HepG2 (cell line): ENCODE measurements around the gene PKLR. TPM values are rescaled to one million over a fixed set of nuclear protein-coding genes. Genes with fewer than 3 reads are reported as not detected.

Experiments used
- BCL6 ChIP-seq: IDR thresholded peaks from 2 replicates; pipeline ENCODE4 v1.6.1; 2016; ENCODE audit warnings: missing genetic modification reagents, missing compliant biosample characterization
- BHLHE40 ChIP-seq: IDR thresholded peaks from 2 replicates; pipeline ENCODE4 v1.6.1; 2011; ENCODE audit warnings: low read length, improper control_type of control experiment
- ELF1 ChIP-seq: sonication (generic); formaldehyde crosslinking; IDR thresholded peaks from 2 replicates; pipeline ENCODE4 v1.4.0; 2020; ENCODE audit warnings: missing genetic modification reagents
- FOXK2 ChIP-seq: fragments of 450-650 bp; IDR thresholded peaks from 2 replicates; pipeline ENCODE4 v1.6.1; 2016
- HMGXB4 ChIP-seq, 2 experiments: sonication (generic) in 1 of 2; formaldehyde crosslinking in 1 of 2; IDR thresholded peaks; 2 replicates each; pipeline versions ENCODE4 v1.4.0 to v1.6.1; 2018 to 2020; ENCODE audit warnings: missing genetic modification reagents in 2 of 2, borderline replicate concordance in 1 of 2, low read depth in 1 of 2, mild to moderate bottlenecking in 1 of 2, missing biosample characterization in 1 of 2
- HNF1A ChIP-seq, 2 experiments: sonication (generic) in 1 of 2; formaldehyde crosslinking in 1 of 2; IDR thresholded peaks; 2 replicates each; pipeline versions ENCODE4 v1.4.0 to v1.6.1; 2016 to 2020; ENCODE audit warnings: borderline replicate concordance in 1 of 2, low read depth in 1 of 2, mild to moderate bottlenecking in 1 of 2, missing genetic modification reagents in 1 of 2
- HNRNPUL1 ChIP-seq: fragments of 200-400 bp; formaldehyde crosslinking; IDR thresholded peaks from 2 replicates; pipeline ENCODE4 v1.6.1; 2017; ENCODE audit warnings: low read depth, mild to moderate bottlenecking, low read length, moderate library complexity
- NR0B2 ChIP-seq: sonication (generic); formaldehyde crosslinking; IDR thresholded peaks from 2 replicates; pipeline ENCODE4 v1.4.0; 2020; ENCODE audit warnings: mild to moderate bottlenecking, missing genetic modification reagents
- RBM22 ChIP-seq: fragments of 200-400 bp; formaldehyde crosslinking; optimal IDR thresholded peaks from 2 replicates; pipeline ENCODE3; 2017; ENCODE audit warnings: mild to moderate bottlenecking, low read length, moderate library complexity
- REL ChIP-seq: sonication (generic); formaldehyde crosslinking; conservative IDR thresholded peaks from 2 replicates; pipeline ENCODE4 v1.8.0; 2022; ENCODE audit warnings: mild to moderate bottlenecking, missing genetic modification reagents, moderate library complexity
- RORA ChIP-seq: sonication (generic); formaldehyde crosslinking; IDR thresholded peaks from 2 replicates; pipeline ENCODE4 v1.5.0; 2020; ENCODE audit warnings: mild to moderate bottlenecking, missing genetic modification reagents, moderate library complexity
- SIN3A ChIP-seq: IDR thresholded peaks from 2 replicates; pipeline ENCODE4 v1.6.1; 2011; ENCODE audit warnings: low read depth, mild to moderate bottlenecking, control low read depth, low read length, borderline replicate concordance
- SRF ChIP-seq: IDR thresholded peaks from 2 replicates; pipeline ENCODE4 v1.6.1; 2011; ENCODE audit warnings: mild to moderate bottlenecking, low read depth, low read length, moderate library complexity
- STAT5B ChIP-seq: sonication (generic); formaldehyde crosslinking; IDR thresholded peaks from 2 replicates; pipeline ENCODE4 v1.4.0; 2020; ENCODE audit warnings: missing genetic modification reagents
- ZNF281 ChIP-seq: sonication (generic); formaldehyde crosslinking; IDR thresholded peaks from 2 replicates; pipeline ENCODE4 v1.4.0; 2020; ENCODE audit warnings: missing genetic modification reagents, borderline replicate concordance
- ZNF562 ChIP-seq: sonication (generic); formaldehyde crosslinking; IDR thresholded peaks from 2 replicates; pipeline ENCODE4 v1.8.0; 2022; ENCODE audit warnings: missing genetic modification reagents, borderline replicate concordance
- ZNF691 ChIP-seq: sonication (generic); formaldehyde crosslinking; IDR thresholded peaks from 2 replicates; pipeline ENCODE4 v1.4.0; 2020; ENCODE audit warnings: missing genetic modification reagents, low read depth, mild to moderate bottlenecking, borderline replicate concordance
- ZSCAN29 ChIP-seq: sonication (generic); formaldehyde crosslinking; conservative IDR thresholded peaks from 2 replicates; pipeline ENCODE4 v1.4.0; 2020; ENCODE audit warnings: mild to moderate bottlenecking, missing genetic modification reagents
- polyA plus RNA-seq, 8 experiments: library from polyadenylated mRNA; depleted of rRNA in 3 of 8; stranded (reverse) in 7 of 8; unstranded in 1 of 8; fragments of >200 nt; fragmentation: Illumina TruSeq in 4 of 8; extraction: Trizol in 4 of 8; gene quantifications; 2 replicates each; pipeline versions ENCODE4 v1.2.1 to v1.2.3, GENCODE V29; 2011 to 2016; ENCODE audit warnings: low read depth in 4 of 8, missing spikeins in 1 of 8, mixed read lengths in 1 of 8; ENCODE audit not compliant: insufficient read depth in 1 of 8
- total RNA-seq, 5 experiments: library from RNA; depleted of rRNA; stranded (reverse); fragments of >200 nt; fragmentation: Illumina TruSeq; extraction: Trizol; gene quantifications; 2 replicates each; pipeline ENCODE4 v1.2.3, GENCODE V29; 2016; ENCODE audit warnings: low read depth in 1 of 5

Gene PKLR
- total and polyA plus RNA-seq, 2 of the 13 experiments (the other 11 are each of a cell fraction or from before 2014, with no cell fraction given): 10.3 to 29.3 TPM

- TF ChIP-seq RORA (CRISPR knock-in tag) (no peak), ZNF691 (CRISPR knock-in tag) (peak; percentile 16; the same call in 1 of the 2 replicates), SRF (peak; percentile 17; the same call in 1 of the 2 replicates), RBM22 (no peak), SIN3A (no peak), HNF1A (IDR thresholded peaks at IDR 0.05; ENCODE audit: low read depth) (no peak), HNF1A (CRISPR knock-in tag; IDR thresholded peaks at IDR 0.05; ENCODE audit: borderline replicate concordance) (0 out of 2 replicates have a peak, but pooled peaks have one; percentile 32), ZNF562 (CRISPR knock-in tag) (no peak), BHLHE40 (no peak), HNRNPUL1 (no peak), ZNF281 (CRISPR knock-in tag) (no peak; the same call in 1 of the 2 replicates), NR0B2 (no peak), STAT5B (CRISPR knock-in tag) (no peak), REL (0 out of 2 replicates have a peak, but pooled peaks have one; percentile 74), ELF1 (CRISPR knock-in tag) (peak; percentile 70), ZSCAN29 (no peak), BCL6 (no peak), HMGXB4 (CRISPR knock-in tag; IDR thresholded peaks at IDR 0.05; ENCODE audit: borderline replicate concordance in 1 of 2, low read depth in 1 of 2) (peak; percentile 87 to 90; a peak in 3 of 4 replicates), FOXK2 (no peak)
Measured at GRCh38 chr1:155322953-155323728, 21.9 kb upstream of the PKLR start (continued).
